Trophoblast cell (in vitro differentiated cells and primary cell): Measurements from ENCODE around the gene TRPM6. TPM values are rescaled to one million over a fixed set of nuclear protein-coding genes. Genes with fewer than 3 reads are reported as not detected.
A peak's percentile ranks its signal among the peaks of the same experiment; 100 is the strongest.

ENCODE experiments used
- DNase-seq, 2 donors: peaks; one replicate each; pipeline ENCODE4 v3.0.0-alpha.2; 2016
- H2AFZ ChIP-seq: 2 replicates; pipeline ENCODE4 v1.6.1; 2013; ENCODE audit warnings: low read length, moderate library complexity, mild to moderate bottlenecking; ENCODE audit not compliant: insufficient read depth, poor library complexity
- H2AK5ac ChIP-seq: 2 replicates; pipeline ENCODE4 v1.6.1; 2013; ENCODE audit warnings: mild to moderate bottlenecking, low read length
- H2BK120ac ChIP-seq: 2 replicates; pipeline ENCODE4 v1.6.1; 2013; ENCODE audit warnings: low read length, mild to moderate bottlenecking, moderate library complexity; ENCODE audit not compliant: insufficient read depth, poor library complexity
- H2BK12ac ChIP-seq: 2 replicates; pipeline ENCODE4 v1.6.1; 2013; ENCODE audit warnings: mild to moderate bottlenecking, low read length, moderate library complexity
- H2BK5ac ChIP-seq: 2 replicates; pipeline ENCODE4 v1.6.1; 2013; ENCODE audit warnings: low read length, low read depth, moderate library complexity, mild to moderate bottlenecking; ENCODE audit not compliant: poor library complexity
- H3K14ac ChIP-seq: 2 replicates; pipeline ENCODE4 v1.6.1; 2013; ENCODE audit warnings: mild to moderate bottlenecking, low read length
- H3K18ac ChIP-seq: 2 replicates; pipeline ENCODE4 v1.6.1; 2013; ENCODE audit warnings: mild to moderate bottlenecking, low read length
- H3K23ac ChIP-seq: 2 replicates; pipeline ENCODE4 v1.6.1; 2013; ENCODE audit warnings: low read length
- H3K27ac ChIP-seq: 2 replicates; pipeline ENCODE4 v1.5.1; 2013; ENCODE audit warnings: low read depth, mild to moderate bottlenecking, inconsistent platforms, low read length, moderate library complexity
- H3K27me3 ChIP-seq: 2 replicates; pipeline ENCODE4 v1.6.1; 2013; ENCODE audit warnings: inconsistent platforms, mild to moderate bottlenecking, low read length, moderate library complexity; ENCODE audit not compliant: insufficient read depth
- H3K36me3 ChIP-seq, 2 experiments: 1 replicate in 1 of 2; 2 replicates in 1 of 2; pipeline ENCODE4 v1.6.1; 2013; ENCODE audit warnings: low read length in 2 of 2, mild to moderate bottlenecking in 2 of 2, moderate library complexity in 1 of 2; ENCODE audit not compliant: insufficient read depth in 2 of 2, control insufficient read depth in 1 of 2
- H3K4ac ChIP-seq: 2 replicates; pipeline ENCODE4 v1.6.1; 2013; ENCODE audit warnings: low read depth, mild to moderate bottlenecking, low read length, moderate library complexity
- H3K4me1 ChIP-seq, 2 experiments: 1 replicate in 1 of 2; 2 replicates in 1 of 2; pipeline ENCODE4 v1.6.1; 2013; ENCODE audit warnings: low read length in 2 of 2, mild to moderate bottlenecking in 2 of 2, moderate library complexity in 1 of 2; ENCODE audit not compliant: insufficient read depth in 2 of 2, control insufficient read depth in 1 of 2
- H3K4me2 ChIP-seq: 2 replicates; pipeline ENCODE4 v1.6.1; 2013; ENCODE audit warnings: inconsistent platforms, mild to moderate bottlenecking, low read length, moderate library complexity
- H3K4me3 ChIP-seq: 2 replicates; pipeline ENCODE4 v1.5.1; 2013; ENCODE audit warnings: mild to moderate bottlenecking, low read depth, low read length, inconsistent platforms
- H3K79me1 ChIP-seq: one replicate; pipeline ENCODE4 v1.6.1; 2013; ENCODE audit warnings: low read length
- H3K79me2 ChIP-seq: 2 replicates; pipeline ENCODE4 v1.6.1; 2013; ENCODE audit warnings: low read length, mild to moderate bottlenecking; ENCODE audit not compliant: control insufficient read depth, insufficient read depth, poor library complexity
- H3K9ac ChIP-seq: 2 replicates; pipeline ENCODE4 v1.6.1; 2013; ENCODE audit warnings: mild to moderate bottlenecking, low read length
- H3K9me3 ChIP-seq: 2 replicates; pipeline ENCODE4 v1.6.1; 2013; ENCODE audit warnings: low read depth, mild to moderate bottlenecking, control low read depth, inconsistent platforms, low read length; ENCODE audit not compliant: insufficient read depth
- H4K12ac ChIP-seq: 2 replicates; pipeline ENCODE4 v1.6.1; 2013; ENCODE audit warnings: low read depth, mild to moderate bottlenecking, low read length, moderate library complexity
- H4K8ac ChIP-seq: 2 replicates; pipeline ENCODE4 v1.6.1; 2013; ENCODE audit warnings: low read depth, mild to moderate bottlenecking, low read length, moderate library complexity
- H4K91ac ChIP-seq: one replicate; pipeline ENCODE4 v1.6.1; 2013; ENCODE audit warnings: low read depth, mild to moderate bottlenecking, low read length, moderate library complexity
- WGBS: extraction: QIAGEN DNeasy Blood & Tissue Kit; methylation state at CpG from one replicate; pipeline ENCODE4 v1.1.7; 2013; ENCODE audit warnings: missing lambda C conversion rate; ENCODE audit not compliant: insufficient read length, insufficient coverage; ENCODE audit errors: extremely low coverage; 5-methylcytosine and 5-hydroxymethylcytosine counted together
- polyA plus RNA-seq: library from polyadenylated mRNA; stranded (reverse); fragments of 200-250 nt; gene quantifications from 2 replicates; pipeline ENCODE4 v1.2.3, GENCODE V29; 2013

TRPM6 gene
- 0.08 and 0.10 TPM in 2 replicates for polyA plus RNA-seq

GRCh38 chr9:74887041-74887980, at the start of gene TRPM6:
Gene TRPM6 (minus strand): TSS chr9:74887921. CDS start chr9:74887856, 65 bp downstream.
- H2BK5ac ChIP-seq, result no peak within 1 kb of the TSS
- H3K4me2 ChIP-seq, result peak within 1 kb of the TSS; percentile 94
- no peaks in the 10 kb centered on the region for H3K9me3 ChIP-seq
- peak; percentile 23 to 53 for DNase-seq
- peak within 1 kb of the TSS; percentile 56 for H4K91ac ChIP-seq
- H3K27ac ChIP-seq, result no peak within 1 kb of the TSS
- H3K36me3 ChIP-seq, result no peaks in the 10 kb centered on the region
- H3K4ac ChIP-seq, result no peak within 1 kb of the TSS
- peak within 1 kb of the TSS; percentile 71 for H3K14ac ChIP-seq
- peaks cover 0 to 3% of the 10 kb centered on the region in 2 experiments for H3K4me1 ChIP-seq
- no peak within 1 kb of the TSS for H2AK5ac ChIP-seq
- peaks cover 2% of the 10 kb centered on the region for H3K79me2 ChIP-seq
- H3K23ac ChIP-seq, result no peak within 1 kb of the TSS
- H2BK120ac ChIP-seq, result peak within 1 kb of the TSS; percentile 54
- no peaks in the 10 kb centered on the region for H3K27me3 ChIP-seq
- H2BK12ac ChIP-seq, result peak within 1 kb of the TSS; percentile 39
- H3K18ac ChIP-seq, result peak within 1 kb of the TSS; percentile 54
- WGBS, result no CpG with 5 or more reads among the region's 64 CpGs
- H4K8ac ChIP-seq, result peak within 1 kb of the TSS; percentile 86
- H3K9ac ChIP-seq, result peak within 1 kb of the TSS; percentile 75
- H2AFZ ChIP-seq, result peak within 1 kb of the TSS; percentile 89
- H4K12ac ChIP-seq, result peak within 1 kb of the TSS; percentile 66
- peak within 1 kb of the TSS; percentile 86 for H3K4me3 ChIP-seq
- peaks cover 3% of the 10 kb centered on the region for H3K79me1 ChIP-seq

GRCh38 chr9:74935008-74935407, 47.3 kb upstream of the TRPM6 start:
- Histone ChIP-seq H2AFZ (no peak overlapping the region), H3K4me2 (no peak overlapping the region), H3K9ac (no peak overlapping the region), H3K9me3 (no peaks in the 10 kb centered on the region), H4K8ac (no peak overlapping the region), H3K36me3 (no peaks in the 10 kb centered on the region), H2BK120ac (no peak overlapping the region), H3K79me2 (no peaks in the 10 kb centered on the region), H2BK5ac (no peak overlapping the region), H3K27me3 (no peaks in the 10 kb centered on the region), H3K14ac (no peak overlapping the region), H3K4me3 (no peak overlapping the region), H3K79me1 (no peaks in the 10 kb centered on the region), H4K12ac (no peak overlapping the region), H4K91ac (no peak overlapping the region), H3K4ac (no peak overlapping the region), H3K18ac (no peak overlapping the region), H2AK5ac (no peak overlapping the region), H3K27ac (no peak overlapping the region), H3K23ac (no peak overlapping the region), H2BK12ac (no peak overlapping the region), H3K4me1 (no peaks in the 10 kb centered on the region)
- no CpG with 5 or more reads among the region's 8 CpGs for WGBS
- DNase-seq, result peak in 1 of 2 donors; percentile 45

- Histone ChIP-seq H2AK5ac (no peak overlapping the region), H2BK120ac (no peak overlapping the region), H3K9me3 (no peaks in the 10 kb centered on the region), H3K4me2 (no peak overlapping the region), H3K14ac (no peak overlapping the region), H3K27me3 (no peaks in the 10 kb centered on the region), H3K18ac (no peak overlapping the region), H3K79me1 (no peaks in the 10 kb centered on the region), H3K4me3 (no peak overlapping the region), H3K79me2 (no peaks in the 10 kb centered on the region), H3K9ac (no peak overlapping the region), H3K23ac (no peak overlapping the region), H3K27ac (no peak overlapping the region), H3K4me1 (no peaks in the 10 kb centered on the region), H2BK5ac (no peak overlapping the region), H3K4ac (no peak overlapping the region), H2BK12ac (no peak overlapping the region), H3K36me3 (no peaks in the 10 kb centered on the region), H2AFZ (no peak overlapping the region), H4K8ac (no peak overlapping the region), H4K91ac (no peak overlapping the region), H4K12ac (no peak overlapping the region)
- no peak for DNase-seq
- WGBS, result no CpG with 5 or more reads among the region's 1 CpG
Measured at GRCh38 chr9:74921737-74922136, 34.0 kb upstream of the TRPM6 start.

- no CpG with 5 or more reads among the region's 3 CpGs for WGBS
- no peak for DNase-seq
- Histone ChIP-seq H4K12ac (no peak overlapping the region), H4K91ac (no peak overlapping the region), H3K14ac (no peak overlapping the region), H3K4ac (no peak overlapping the region), H3K79me2 (no peaks in the 10 kb centered on the region), H3K4me2 (no peak overlapping the region), H3K18ac (no peak overlapping the region), H3K27me3 (no peaks in the 10 kb centered on the region), H2AFZ (no peak overlapping the region), H3K9ac (no peak overlapping the region), H3K27ac (no peak overlapping the region), H3K23ac (no peak overlapping the region), H2BK120ac (no peak overlapping the region), H2AK5ac (no peak overlapping the region), H2BK12ac (no peak overlapping the region), H3K79me1 (no peaks in the 10 kb centered on the region), H4K8ac (no peak overlapping the region), H3K36me3 (no peaks in the 10 kb centered on the region), H3K9me3 (no peaks in the 10 kb centered on the region), H3K4me1 (no peaks in the 10 kb centered on the region), H3K4me3 (no peak overlapping the region), H2BK5ac (no peak overlapping the region)
Measured at GRCh38 chr9:74920944-74921626, 33.4 kb upstream of the TRPM6 start.
